Left lung (tissue), 10 donors: Measurements from ENCODE around the gene PTX4. TPM values are rescaled to one million over a fixed set of nuclear protein-coding genes. Genes with fewer than 3 reads are reported as not detected.

Source experiments
- ATAC-seq: fragments of 200-7000 bp; cut with Tn5 transposase; one replicate; pipeline ENCODE4 v1.9.1; 2020; ENCODE audit warnings: moderate library complexity
- DNase-seq, 4 donors: peaks; one replicate each; pipeline ENCODE4 v3.0.0-alpha.2; 2013 to 2020
- H3K27ac ChIP-seq, 2 donors: fragments of 200-600 bp; sonication (generic) in 1 of 2; one replicate each; pipeline versions ENCODE4 v1.5.0 to v1.8.0; 2020 to 2021
- H3K27me3 ChIP-seq, 2 donors: fragments of 200-600 bp; sonication (generic) in 1 of 2; one replicate each; pipeline versions ENCODE4 v1.5.0 to v1.8.0; 2020 to 2021
- H3K36me3 ChIP-seq, 2 donors: fragments of 200-600 bp; sonication (generic) in 1 of 2; one replicate each; pipeline versions ENCODE4 v1.5.0 to v1.8.0; 2020 to 2021
- H3K4me1 ChIP-seq, 2 donors: fragments of 200-600 bp; one replicate each; pipeline ENCODE4 v1.8.0; 2021
- H3K4me3 ChIP-seq, 2 donors: fragments of 200-600 bp; sonication (generic) in 1 of 2; one replicate each; pipeline versions ENCODE4 v1.5.0 to v1.8.0; 2020 to 2021; ENCODE audit warnings: mild to moderate bottlenecking in 1 of 2
- H3K9me3 ChIP-seq, 2 donors: fragments of 200-600 bp; sonication (generic) in 1 of 2; one replicate each; pipeline versions ENCODE4 v1.5.0 to v1.8.0; 2020 to 2021
- CTCF ChIP-seq, 2 donors: fragments of 200-600 bp; sonication (generic) in 1 of 2; IDR thresholded peaks; one replicate each; pipeline versions ENCODE4 v1.5.0 to v1.8.0; 2021; ENCODE audit warnings: antibody characterized with exemption in 2 of 2
- intact Hi-C, 2 donors: fragments of 100-400 bp; cut with DNase I; formaldehyde crosslinking; loops; one replicate each; pipeline versions ENCODE4 v1.11.2 to v1.14.2; 2022
- polyA plus RNA-seq, 6 donors: library from polyadenylated mRNA; unstranded; fragments of 120-200 nt; gene quantifications; one replicate each; pipeline ENCODE4 v1.2.1, GENCODE V29; 2013; ENCODE audit not compliant: insufficient read length in 6 of 6
- total RNA-seq, 2 donors: library from RNA; stranded (reverse); fragmentation: NEBNext Ultra II Directional; extraction: Animal tissue kit (Norgen Biotek cat#: 25700); gene quantifications; one replicate each; pipeline ENCODE4 v1.2.1, GENCODE V29; 2021
- donor health status: DM: no; HTN: yes; CAD: no.
- donor health status: DM: no; HTN: no; CAD: no.

Gene PTX4
- total and polyA plus RNA-seq, 8 donors, result 0.15 to 0.20 (median 0.20) TPM; not detected in 5

- DNase-seq (peak in 1 of 4 donors; percentile 75), ATAC-seq (no peak)
- H3K27ac ChIP-seq, result peak overlapping the region; percentile 82
- intact Hi-C loops, result no loop called here
- peaks cover 0 to 47% of the 10 kb centered on the region in 2 donors for H3K36me3 ChIP-seq
- H3K4me3 ChIP-seq, result peak overlapping the region; percentile 51 to 54
- H3K27me3 ChIP-seq, result peaks cover 0 to 20% of the 10 kb centered on the region in 2 donors
- no peak for TF ChIP-seq CTCF (IDR thresholded peaks at IDR 0.05)
- no peaks in the 10 kb centered on the region for H3K9me3 ChIP-seq
- peaks cover 14 to 49% of the 10 kb centered on the region in 2 donors for H3K4me1 ChIP-seq
These were observed 46.9 kb upstream of the PTX4 start for GRCh38 chr16:1535391-1536291.

GRCh38 chr16:1534021-1535020, 45.6 kb upstream of the PTX4 start:
- H3K9me3 ChIP-seq, result no peaks in the 10 kb centered on the region
- peak overlapping the region; percentile 82 for H3K27ac ChIP-seq
- H3K27me3 ChIP-seq, result peaks cover 0 to 20% of the 10 kb centered on the region in 2 donors
- H3K4me1 ChIP-seq, result peaks cover 17 to 53% of the 10 kb centered on the region in 2 donors
- no peak for TF ChIP-seq CTCF (IDR thresholded peaks at IDR 0.05)
- peak; percentile 2 for ATAC-seq
- H3K4me3 ChIP-seq, result peak overlapping the region; percentile 51 to 54
- intact Hi-C loops, result no loop called here
- DNase-seq, result peak in 1 of 4 donors; percentile 80
- peaks cover 0 to 33% of the 10 kb centered on the region in 2 donors for H3K36me3 ChIP-seq

- peak within 1 kb of the TSS; percentile 51 to 54 for H3K4me3 ChIP-seq
- H3K27ac ChIP-seq, result peak within 1 kb of the TSS; percentile 82
- no peak for TF ChIP-seq CTCF (IDR thresholded peaks at IDR 0.05)
- intact Hi-C loops, result no loop called here
- H3K36me3 ChIP-seq, result peaks cover 0 to 27% of the 10 kb centered on the region in 2 donors
- peak in 2 of 4 donors; percentile 51 to 86 for DNase-seq
- no peaks in the 10 kb centered on the region for H3K9me3 ChIP-seq
- peaks cover 0 to 20% of the 10 kb centered on the region in 2 donors for H3K27me3 ChIP-seq
- H3K4me1 ChIP-seq, result peaks cover 17 to 51% of the 10 kb centered on the region in 2 donors
- ATAC-seq, result peak; percentile 48
These were observed 44.8 kb upstream of the PTX4 start, which contains the start of gene TMEM204 for GRCh38 chr16:1533443-1533951. Gene TMEM204, plus strand, starts transcription at chr16:1533666. Its CDS starts 610 bp downstream, at chr16:1534276.

GRCh38 chr16:1532771-1533170, 44.0 kb upstream of the PTX4 start:
- Histone ChIP-seq H3K27me3 (peaks cover 0 to 20% of the 10 kb centered on the region in 2 donors), H3K27ac (peak overlapping the region; percentile 82), H3K36me3 (peaks cover 0 to 20% of the 10 kb centered on the region in 2 donors), H3K4me3 (peak overlapping the region in 1 of 2 donors; percentile 54), H3K4me1 (peaks cover 17 to 45% of the 10 kb centered on the region in 2 donors), H3K9me3 (no peaks in the 10 kb centered on the region)
- DNase-seq (no peak), ATAC-seq (no peak)
- intact Hi-C loops, result no loop called here
- no peak for TF ChIP-seq CTCF (IDR thresholded peaks at IDR 0.05)
